Measurements from ENCODE around the gene SLC45A2. TPM values are rescaled to one million over a fixed set of nuclear protein-coding genes. Genes with fewer than 3 reads are reported as not detected.

Gene SLC45A2
- polyA plus RNA-seq, 1 donor from 2014 or later: 1.2 TPM

GRCh38 chr5:33994845-33995244, 10.4 kb upstream of the SLC45A2 start:
- Histone ChIP-seq H4K20me1 (ENCODE audit: insufficient read depth) (no peaks in the 10 kb centered on the region), H3K79me2 (replicated peaks; ENCODE audit: insufficient read depth, low read length) (no peaks in the 10 kb centered on the region), H3K27me3 (ENCODE audit: insufficient read depth, low read depth, low read length) (no peaks in the 10 kb centered on the region), H3K27ac (ENCODE audit: low read length) (no peak overlapping the region), H3K9me3 (ENCODE audit: low read length) (no peaks in the 10 kb centered on the region), H3K9me2 (ENCODE audit: insufficient read depth, low read length) (no peaks in the 10 kb centered on the region), H3F3A (ENCODE audit: insufficient read depth, low read length, poor library complexity, severe bottlenecking) (no peaks in the 10 kb centered on the region), H2AFZ (ENCODE audit: low read depth, low read length) (no peak overlapping the region), H3K4me3 (ENCODE audit: low read length) (no peak overlapping the region), H3K36me3 (ENCODE audit: insufficient read depth, low read length) (peaks cover 5% of the 10 kb centered on the region), H3K9ac (ENCODE audit: low read length) (no peak overlapping the region), H3K4me2 (ENCODE audit: low read length) (no peak overlapping the region)
- TF ChIP-seq EZH2 (IDR thresholded peaks at IDR 0.05; ENCODE audit: borderline replicate concordance, insufficient read depth, low read length, poor library complexity, severe bottlenecking) (no peak), RAD21 (conservative IDR thresholded peaks at IDR 0.05) (no peak), SMC3 (conservative IDR thresholded peaks at IDR 0.05; ENCODE audit: poor library complexity) (no peak), MXI1 (conservative IDR thresholded peaks at IDR 0.05; ENCODE audit: poor library complexity, severe bottlenecking) (no peak), POLR2AphosphoS5 (IDR thresholded peaks at IDR 0.05) (no peak), TAF1 (IDR thresholded peaks at IDR 0.05; ENCODE audit: low read depth) (no peak), EP300 (conservative IDR thresholded peaks at IDR 0.05; ENCODE audit: poor library complexity, severe bottlenecking) (no peak)
- TF ChIP-seq, protein P1, sequence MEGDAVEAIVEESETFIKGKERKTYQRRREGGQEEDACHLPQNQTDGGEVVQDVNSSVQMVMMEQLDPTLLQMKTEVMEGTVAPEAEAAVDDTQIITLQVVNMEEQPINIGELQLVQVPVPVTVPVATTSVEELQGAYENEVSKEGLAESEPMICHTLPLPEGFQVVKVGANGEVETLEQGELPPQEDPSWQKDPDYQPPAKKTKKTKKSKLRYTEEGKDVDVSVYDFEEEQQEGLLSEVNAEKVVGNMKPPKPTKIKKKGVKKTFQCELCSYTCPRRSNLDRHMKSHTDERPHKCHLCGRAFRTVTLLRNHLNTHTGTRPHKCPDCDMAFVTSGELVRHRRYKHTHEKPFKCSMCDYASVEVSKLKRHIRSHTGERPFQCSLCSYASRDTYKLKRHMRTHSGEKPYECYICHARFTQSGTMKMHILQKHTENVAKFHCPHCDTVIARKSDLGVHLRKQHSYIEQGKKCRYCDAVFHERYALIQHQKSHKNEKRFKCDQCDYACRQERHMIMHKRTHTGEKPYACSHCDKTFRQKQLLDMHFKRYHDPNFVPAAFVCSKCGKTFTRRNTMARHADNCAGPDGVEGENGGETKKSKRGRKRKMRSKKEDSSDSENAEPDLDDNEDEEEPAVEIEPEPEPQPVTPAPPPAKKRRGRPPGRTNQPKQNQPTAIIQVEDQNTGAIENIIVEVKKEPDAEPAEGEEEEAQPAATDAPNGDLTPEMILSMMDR (IDR thresholded peaks at IDR 0.05; ENCODE audit: poor library complexity, severe bottlenecking): no peak
- TF ChIP-seq, protein P2, sequence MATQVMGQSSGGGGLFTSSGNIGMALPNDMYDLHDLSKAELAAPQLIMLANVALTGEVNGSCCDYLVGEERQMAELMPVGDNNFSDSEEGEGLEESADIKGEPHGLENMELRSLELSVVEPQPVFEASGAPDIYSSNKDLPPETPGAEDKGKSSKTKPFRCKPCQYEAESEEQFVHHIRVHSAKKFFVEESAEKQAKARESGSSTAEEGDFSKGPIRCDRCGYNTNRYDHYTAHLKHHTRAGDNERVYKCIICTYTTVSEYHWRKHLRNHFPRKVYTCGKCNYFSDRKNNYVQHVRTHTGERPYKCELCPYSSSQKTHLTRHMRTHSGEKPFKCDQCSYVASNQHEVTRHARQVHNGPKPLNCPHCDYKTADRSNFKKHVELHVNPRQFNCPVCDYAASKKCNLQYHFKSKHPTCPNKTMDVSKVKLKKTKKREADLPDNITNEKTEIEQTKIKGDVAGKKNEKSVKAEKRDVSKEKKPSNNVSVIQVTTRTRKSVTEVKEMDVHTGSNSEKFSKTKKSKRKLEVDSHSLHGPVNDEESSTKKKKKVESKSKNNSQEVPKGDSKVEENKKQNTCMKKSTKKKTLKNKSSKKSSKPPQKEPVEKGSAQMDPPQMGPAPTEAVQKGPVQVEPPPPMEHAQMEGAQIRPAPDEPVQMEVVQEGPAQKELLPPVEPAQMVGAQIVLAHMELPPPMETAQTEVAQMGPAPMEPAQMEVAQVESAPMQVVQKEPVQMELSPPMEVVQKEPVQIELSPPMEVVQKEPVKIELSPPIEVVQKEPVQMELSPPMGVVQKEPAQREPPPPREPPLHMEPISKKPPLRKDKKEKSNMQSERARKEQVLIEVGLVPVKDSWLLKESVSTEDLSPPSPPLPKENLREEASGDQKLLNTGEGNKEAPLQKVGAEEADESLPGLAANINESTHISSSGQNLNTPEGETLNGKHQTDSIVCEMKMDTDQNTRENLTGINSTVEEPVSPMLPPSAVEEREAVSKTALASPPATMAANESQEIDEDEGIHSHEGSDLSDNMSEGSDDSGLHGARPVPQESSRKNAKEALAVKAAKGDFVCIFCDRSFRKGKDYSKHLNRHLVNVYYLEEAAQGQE (IDR thresholded peaks at IDR 0.05; ENCODE audit: borderline replicate concordance): no peak

GRCh38 chr5:33992864-33993263, 8.4 kb upstream of the SLC45A2 start:
- no peak overlapping the region for H3K9ac ChIP-seq (ENCODE audit: low read length)
- H3K27me3 ChIP-seq (ENCODE audit: insufficient read depth, low read depth, low read length): no peaks in the 10 kb centered on the region
- H3K9me3 ChIP-seq (ENCODE audit: low read length): no peaks in the 10 kb centered on the region
- H3K36me3 ChIP-seq (ENCODE audit: insufficient read depth, low read length): peaks cover 7% of the 10 kb centered on the region
- no peaks in the 10 kb centered on the region for H3F3A ChIP-seq (ENCODE audit: insufficient read depth, low read length, poor library complexity, severe bottlenecking)
- no peak overlapping the region for H3K4me2 ChIP-seq (ENCODE audit: low read length)
- no peaks in the 10 kb centered on the region for H3K79me2 ChIP-seq (replicated peaks; ENCODE audit: insufficient read depth, low read length)
- no peak for TF ChIP-seq EZH2 (IDR thresholded peaks at IDR 0.05; ENCODE audit: borderline replicate concordance, insufficient read depth, low read length, poor library complexity, severe bottlenecking)
- TF ChIP-seq POLR2AphosphoS5 (IDR thresholded peaks at IDR 0.05): no peak
- TF ChIP-seq, protein P1 (IDR thresholded peaks at IDR 0.05; ENCODE audit: poor library complexity, severe bottlenecking): no peak
- no peak for TF ChIP-seq EP300 (conservative IDR thresholded peaks at IDR 0.05; ENCODE audit: poor library complexity, severe bottlenecking)
- TF ChIP-seq MXI1 (conservative IDR thresholded peaks at IDR 0.05; ENCODE audit: poor library complexity, severe bottlenecking): no peak
- no peak for TF ChIP-seq SMC3 (conservative IDR thresholded peaks at IDR 0.05; ENCODE audit: poor library complexity)
- no peak for TF ChIP-seq TAF1 (IDR thresholded peaks at IDR 0.05; ENCODE audit: low read depth)
- TF ChIP-seq RAD21 (conservative IDR thresholded peaks at IDR 0.05): no peak
- TF ChIP-seq, protein P2 (IDR thresholded peaks at IDR 0.05; ENCODE audit: borderline replicate concordance): no peak
- H3K4me3 ChIP-seq (ENCODE audit: low read length): no peak overlapping the region
- H3K27ac ChIP-seq (ENCODE audit: low read length): no peak overlapping the region
- no peaks in the 10 kb centered on the region for H4K20me1 ChIP-seq (ENCODE audit: insufficient read depth)
- no peak overlapping the region for H2AFZ ChIP-seq (ENCODE audit: low read depth, low read length)
- no peaks in the 10 kb centered on the region for H3K9me2 ChIP-seq (ENCODE audit: insufficient read depth, low read length)

All from neural cell (in vitro differentiated cells).